Femur (tissue), 1 donor: ENCODE results near the gene TINAG.
"Not testable (repeated sequence)": the region's sequence is repeated elsewhere in the genome, so short reads cannot be mapped to it uniquely, and the experiment has no call there.

ENCODE experiments used
- DNase-seq: peaks from one replicate; pipeline ENCODE4 v3.0.0-alpha.2; 2017

The TINAG gene

GRCh38 chr6:54308986-54309315, 710 bp downstream of the TINAG start:
- DNase-seq = no peak

- DNase-seq = no peak
Observed at GRCh38 chr6:54310377-54311152, 2.3 kb downstream of the TINAG start.

GRCh38 chr6:54315656-54316055, 7.4 kb downstream of the TINAG start:
- no peak for DNase-seq

GRCh38 chr6:54320871-54321270, 12.6 kb downstream of the TINAG start:
- no peak for DNase-seq

GRCh38 chr6:54327631-54328030, 19.4 kb downstream of the TINAG start:
- no peak for DNase-seq

- not testable (repeated sequence) for DNase-seq
Observed at GRCh38 chr6:54331571-54331970, 23.3 kb downstream of the TINAG start.

GRCh38 chr6:54335871-54336270, 27.6 kb downstream of the TINAG start:
- no peak for DNase-seq

GRCh38 chr6:54353975-54354374, 45.7 kb downstream of the TINAG start:
- DNase-seq = no peak

- no peak for DNase-seq
Observed at GRCh38 chr6:54354608-54355007, 46.4 kb downstream of the TINAG start.

GRCh38 chr6:54357141-54357540, 48.9 kb downstream of the TINAG start:
- no peak for DNase-seq

GRCh38 chr6:54361188-54361587, 52.9 kb downstream of the TINAG start:
- DNase-seq = no peak

GRCh38 chr6:54361734-54362133, 53.5 kb downstream of the TINAG start:
- DNase-seq = no peak

GRCh38 chr6:54366667-54367327, 58.6 kb downstream of the TINAG start:
- no peak for DNase-seq

GRCh38 chr6:54377776-54378175, 69.5 kb downstream of the TINAG start:
- DNase-seq = no peak

GRCh38 chr6:54386295-54386694, 78.1 kb downstream of the TINAG start:
- no peak for DNase-seq

GRCh38 chr6:54390362-54390761, 82.1 kb downstream of the TINAG start:
- DNase-seq = no peak

GRCh38 chr6:54391577-54391976, 83.3 kb downstream of the TINAG start:
- DNase-seq = no peak

- DNase-seq = no peak
Observed at GRCh38 chr6:54403096-54403495, 94.9 kb downstream of the TINAG start.

- no peak for DNase-seq
Observed at GRCh38 chr6:54404791-54405190, 96.5 kb downstream of the TINAG start.

GRCh38 chr6:54411767-54412166, 103.5 kb downstream of the TINAG start:
- DNase-seq = no peak

- DNase-seq = no peak
Observed at GRCh38 chr6:54415517-54415916, 107.3 kb downstream of the TINAG start.

- no peak for DNase-seq
Observed at GRCh38 chr6:54419885-54420284, 111.6 kb downstream of the TINAG start.

- no peak for DNase-seq
Observed at GRCh38 chr6:54426995-54427394, 118.8 kb downstream of the TINAG start.

GRCh38 chr6:54427396-54427937, 119.2 kb downstream of the TINAG start:
- no peak for DNase-seq
